Ecto neural progenitor cell (in vitro differentiated cells): ENCODE measurements around the gene LRRC9.
"Not testable (repeated sequence)": the region's sequence is repeated elsewhere in the genome, so short reads cannot be mapped to it uniquely, and the experiment has no call there.

ENCODE experiments used
- DNase-seq: peaks from one replicate; pipeline ENCODE4 v3.0.0-alpha.2; 2018; ENCODE audit warnings: low spot score

The LRRC9 gene

GRCh38 chr14:60064491-60065072, 144.6 kb downstream of the LRRC9 start:
- no peak for DNase-seq

- no peak for DNase-seq
Observed at GRCh38 chr14:60067882-60068281, 147.9 kb downstream of the LRRC9 start.

- no peak for DNase-seq
Observed at GRCh38 chr14:60079723-60080122, 159.8 kb downstream of the LRRC9 start.

GRCh38 chr14:60085085-60085484, 165.1 kb downstream of the LRRC9 start:
- no peak for DNase-seq

- DNase-seq = no peak
Observed at GRCh38 chr14:60085693-60086092, 165.7 kb downstream of the LRRC9 start.

- no peak for DNase-seq
Observed at GRCh38 chr14:60087668-60088067, 167.7 kb downstream of the LRRC9 start.

- DNase-seq = no peak
Observed at GRCh38 chr14:60089221-60089620, 169.3 kb downstream of the LRRC9 start.

- DNase-seq = no peak
Observed at GRCh38 chr14:60090864-60091519, 171.0 kb downstream of the LRRC9 start.

- peak; percentile 95 for DNase-seq
Observed at GRCh38 chr14:60091550-60092525, 171.9 kb downstream of the LRRC9 start, which contains the start of gene PCNX4. Gene PCNX4 (plus strand): TSS chr14:60091923. CDS start chr14:60107639, 15,716 bp downstream.

- DNase-seq = no peak
Observed at GRCh38 chr14:60092526-60092920, 172.6 kb downstream of the LRRC9 start.

- no peak for DNase-seq
Observed at GRCh38 chr14:60093080-60093479, 173.1 kb downstream of the LRRC9 start.

- DNase-seq = no peak
Observed at GRCh38 chr14:60093606-60094005, 173.7 kb downstream of the LRRC9 start.

GRCh38 chr14:60094306-60094897, 174.5 kb downstream of the LRRC9 start:
- DNase-seq = no peak

GRCh38 chr14:60095231-60095630, 175.3 kb downstream of the LRRC9 start:
- no peak for DNase-seq

- DNase-seq = no peak
Observed at GRCh38 chr14:60095781-60096450, 176.0 kb downstream of the LRRC9 start.

- no peak for DNase-seq
Observed at GRCh38 chr14:60097974-60098373, 178.0 kb downstream of the LRRC9 start.

GRCh38 chr14:60099855-60100254, 179.9 kb downstream of the LRRC9 start:
- not testable (repeated sequence) for DNase-seq

GRCh38 chr14:60101786-60102185, 181.8 kb downstream of the LRRC9 start:
- DNase-seq = no peak

- no peak for DNase-seq
Observed at GRCh38 chr14:60102389-60102788, 182.4 kb downstream of the LRRC9 start.

GRCh38 chr14:60106339-60106738, 186.4 kb downstream of the LRRC9 start:
- no peak for DNase-seq

- DNase-seq = no peak
Observed at GRCh38 chr14:60107477-60107876, 187.5 kb downstream of the LRRC9 start.

- DNase-seq = no peak
Observed at GRCh38 chr14:60111732-60112131, 191.8 kb downstream of the LRRC9 start.
